LoVo (cell line): ENCODE results near the gene ISL2.

Source experiments
- DNase-seq: peaks from one replicate; pipeline ENCODE4 v3.0.0-alpha.2; 2016; ENCODE audit warnings: low spot score

ISL2 gene

GRCh38 chr15:76377217-76377616, 40.6 kb downstream of the ISL2 start:
- no peak for DNase-seq

DNA sequence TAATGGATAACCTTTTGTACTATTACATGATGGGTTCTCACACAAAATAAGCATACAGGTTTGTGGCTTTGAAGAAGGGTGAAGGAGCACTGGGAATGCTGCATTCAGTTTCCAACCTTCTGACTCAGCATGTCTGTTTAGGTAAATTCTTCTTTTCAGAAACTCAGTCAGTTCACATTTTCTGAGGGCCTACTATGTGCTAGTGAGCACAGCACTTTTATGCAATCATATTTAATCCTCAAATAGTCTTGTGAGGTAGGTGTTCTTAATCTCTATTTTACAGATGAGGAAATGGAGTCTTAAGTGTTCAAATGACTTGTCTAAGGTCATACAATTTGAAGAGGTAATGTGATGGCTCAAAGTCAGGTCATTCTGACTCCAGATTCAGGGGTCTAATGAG, 41.2 kb downstream of the ISL2 start:
- no peak for DNase-seq

DNA sequence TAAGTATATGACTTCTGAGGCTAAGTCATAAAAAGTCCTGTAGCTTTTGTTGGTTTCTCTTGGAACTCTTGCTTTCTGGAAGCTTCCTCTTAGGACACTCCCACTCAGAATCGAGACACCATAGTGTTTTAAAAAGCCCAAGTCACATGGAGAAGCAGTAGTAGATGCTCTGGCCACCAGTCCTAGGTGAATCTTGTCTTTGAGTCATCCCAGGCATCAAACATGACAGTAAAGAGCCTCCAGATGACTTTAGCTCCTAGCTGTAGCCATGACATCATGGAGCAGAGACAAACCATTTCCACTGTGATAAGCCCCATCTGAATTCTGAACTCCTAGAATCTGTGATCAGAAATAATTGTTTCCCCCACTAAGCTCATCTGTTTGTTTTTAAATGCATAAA, 42.1 kb downstream of the ISL2 start:
- no peak for DNase-seq

- no peak for DNase-seq
Measured at GRCh38 chr15:76380249-76380648, 43.7 kb downstream of the ISL2 start.

DNA sequence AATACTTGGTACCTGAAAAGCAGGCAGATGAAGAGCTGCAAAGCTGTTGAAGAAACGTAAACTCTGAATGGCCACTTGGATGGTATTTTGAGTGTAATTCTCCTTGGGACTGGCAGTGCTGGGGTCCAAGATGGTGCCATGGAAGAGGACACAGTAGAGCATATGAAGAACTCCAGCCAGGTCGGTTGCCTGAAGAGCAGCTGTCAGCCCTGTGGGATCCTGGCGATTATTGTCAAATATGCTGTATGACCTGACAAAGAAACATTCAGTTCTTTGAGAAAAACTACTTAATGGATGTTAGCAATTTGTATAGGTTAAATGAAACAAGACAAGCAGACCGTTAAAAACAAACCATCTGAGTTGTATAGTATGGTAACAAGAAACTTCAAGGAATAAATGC, 44.8 kb downstream of the ISL2 start:
- DNase-seq: no peak

DNA sequence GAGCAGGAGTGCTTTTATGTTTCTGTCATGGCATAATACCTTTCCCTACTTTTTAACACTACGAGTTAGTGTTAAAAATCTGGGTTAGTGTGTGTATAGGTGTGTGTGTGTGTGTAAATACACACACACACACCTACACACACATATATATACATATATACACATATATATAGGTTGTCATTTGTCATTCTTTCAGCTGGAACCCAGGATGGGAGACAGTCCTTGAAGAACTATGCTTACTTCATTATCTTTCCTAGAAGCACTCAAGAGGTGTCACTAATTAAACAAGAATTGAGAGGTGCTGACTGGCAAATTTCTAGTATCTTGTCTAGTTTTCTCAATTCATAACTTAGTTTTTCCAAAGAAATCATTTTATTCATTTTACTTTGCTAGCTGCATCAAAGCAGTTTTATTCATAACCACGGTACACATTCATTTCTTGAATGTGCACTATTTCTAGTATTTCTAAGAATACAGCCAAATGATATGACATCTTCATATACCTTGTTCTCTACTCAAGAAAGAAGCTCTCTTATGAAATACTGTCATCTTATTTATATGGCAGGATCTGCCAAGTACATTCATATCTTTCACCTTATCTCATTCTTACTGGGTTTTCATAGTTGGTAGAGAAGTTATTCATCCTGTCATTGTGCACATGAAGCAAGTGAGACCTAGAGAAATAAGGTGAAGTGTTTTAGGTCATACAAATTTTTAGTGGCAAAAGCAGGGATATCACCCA, 46.6 kb downstream of the ISL2 start:
- no peak for DNase-seq

DNA sequence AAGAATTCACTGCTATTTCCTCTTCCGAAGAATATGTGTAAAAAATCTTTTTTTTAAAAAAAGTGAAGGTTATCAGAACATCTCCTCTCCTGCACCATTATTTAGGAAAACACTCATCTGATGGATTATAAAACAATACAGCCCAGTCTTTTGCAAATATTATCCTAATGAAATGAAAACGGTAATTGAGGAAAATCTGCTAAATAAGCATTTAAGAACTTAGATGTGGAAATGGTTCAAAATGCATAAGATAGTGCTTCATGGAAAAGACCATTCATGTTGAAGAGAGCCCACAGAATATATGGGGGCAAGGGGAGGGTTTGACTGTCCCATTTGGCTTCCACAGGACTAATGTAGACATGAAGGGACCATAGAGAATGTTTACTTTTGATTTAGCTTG, 47.8 kb downstream of the ISL2 start:
- DNase-seq: no peak

DNA sequence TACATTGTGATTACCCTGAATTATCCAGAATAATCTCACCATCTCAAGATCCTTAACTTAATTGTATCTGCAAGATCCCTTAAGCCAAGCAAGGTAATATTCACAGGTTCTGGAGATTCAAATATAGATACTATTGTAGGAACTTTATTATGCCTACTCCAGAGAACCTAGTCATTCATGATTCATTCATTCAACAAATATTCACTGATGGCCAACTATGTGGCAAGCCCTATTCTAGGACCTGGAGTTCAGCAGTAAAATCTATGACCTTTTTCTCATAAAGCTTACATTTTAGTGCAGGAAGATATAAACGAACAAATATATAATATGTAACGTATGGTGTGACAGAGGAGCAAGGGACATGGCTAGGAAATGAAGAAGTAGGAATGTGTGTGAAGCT, 49.6 kb downstream of the ISL2 start:
- DNase-seq: no peak

DNA sequence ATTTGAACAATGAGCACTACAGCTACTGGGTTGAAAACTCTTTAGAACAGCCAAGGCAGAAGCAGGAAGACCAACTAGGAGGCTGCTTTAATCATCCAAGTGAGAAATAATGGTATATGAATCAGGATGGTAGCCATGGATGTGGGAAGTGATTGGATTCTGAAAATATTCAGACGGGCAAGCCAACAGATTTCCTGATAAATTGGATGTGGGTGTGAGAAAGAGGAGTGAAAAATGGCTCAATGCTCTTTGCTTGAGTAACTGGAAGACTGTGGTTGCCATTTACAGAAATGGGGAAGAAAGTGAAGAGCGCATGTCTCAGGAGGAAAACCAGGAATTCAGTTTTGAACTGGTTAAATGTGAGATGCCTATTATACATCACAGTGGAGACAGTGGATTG, 50.4 kb downstream of the ISL2 start:
- DNase-seq: no peak

DNA sequence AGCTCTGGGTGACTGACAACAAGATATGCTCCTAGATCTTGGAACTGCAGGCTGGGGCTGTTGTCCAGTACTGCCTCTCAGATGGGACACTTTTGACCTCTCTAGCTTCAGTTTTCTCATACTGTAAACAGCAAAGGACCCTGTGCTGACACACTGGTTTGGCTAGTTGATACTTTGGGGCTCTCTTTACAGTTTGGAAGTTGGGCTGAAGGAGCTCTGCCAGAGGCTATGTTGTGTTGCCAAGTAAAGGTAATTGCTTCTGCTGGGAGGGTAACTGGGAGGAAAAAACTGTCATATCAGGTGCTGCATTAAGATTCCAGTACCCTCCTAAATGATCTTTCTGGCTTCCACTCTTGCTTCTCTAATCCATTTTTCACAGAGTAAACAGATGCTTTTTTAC, 54.0 kb downstream of the ISL2 start:
- DNase-seq: no peak

- DNase-seq: no peak
Measured at GRCh38 chr15:76391309-76391708, 54.7 kb downstream of the ISL2 start.

- no peak for DNase-seq
Measured at GRCh38 chr15:76391847-76392246, 55.3 kb downstream of the ISL2 start.
